PC-9 (cell line): Measurements from ENCODE around the gene LRRN4CL.

Experiments used
- EZH2 ChIP-seq: fragments of 200-600 bp; sonication (generic); IDR thresholded peaks from 2 replicates; pipeline ENCODE4 v1.8.0; 2017; ENCODE audit warnings: antibody characterized with exemption, low read depth
- TF ChIP-seq, protein P1 (sequence below): fragments of 200-600 bp; sonication (generic); conservative IDR thresholded peaks from 2 replicates; pipeline ENCODE4 v1.6.1; 2017; ENCODE audit warnings: mixed run types, antibody characterized with exemption, mild to moderate bottlenecking, moderate library complexity

- TF ChIP-seq, protein P1, sequence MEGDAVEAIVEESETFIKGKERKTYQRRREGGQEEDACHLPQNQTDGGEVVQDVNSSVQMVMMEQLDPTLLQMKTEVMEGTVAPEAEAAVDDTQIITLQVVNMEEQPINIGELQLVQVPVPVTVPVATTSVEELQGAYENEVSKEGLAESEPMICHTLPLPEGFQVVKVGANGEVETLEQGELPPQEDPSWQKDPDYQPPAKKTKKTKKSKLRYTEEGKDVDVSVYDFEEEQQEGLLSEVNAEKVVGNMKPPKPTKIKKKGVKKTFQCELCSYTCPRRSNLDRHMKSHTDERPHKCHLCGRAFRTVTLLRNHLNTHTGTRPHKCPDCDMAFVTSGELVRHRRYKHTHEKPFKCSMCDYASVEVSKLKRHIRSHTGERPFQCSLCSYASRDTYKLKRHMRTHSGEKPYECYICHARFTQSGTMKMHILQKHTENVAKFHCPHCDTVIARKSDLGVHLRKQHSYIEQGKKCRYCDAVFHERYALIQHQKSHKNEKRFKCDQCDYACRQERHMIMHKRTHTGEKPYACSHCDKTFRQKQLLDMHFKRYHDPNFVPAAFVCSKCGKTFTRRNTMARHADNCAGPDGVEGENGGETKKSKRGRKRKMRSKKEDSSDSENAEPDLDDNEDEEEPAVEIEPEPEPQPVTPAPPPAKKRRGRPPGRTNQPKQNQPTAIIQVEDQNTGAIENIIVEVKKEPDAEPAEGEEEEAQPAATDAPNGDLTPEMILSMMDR = no peak
- no peak for TF ChIP-seq EZH2
Measured at GRCh38 chr11:62724171-62724570, 34.8 kb upstream of the LRRN4CL start.
